Coronary artery (tissue), 2 donors: ENCODE results near the gene ZFAND4.
"Not testable (repeated sequence)": the region's sequence is repeated elsewhere in the genome, so short reads cannot be mapped to it uniquely, and the experiment has no call there.

Source experiments
- DNase-seq: peaks from one replicate; pipeline ENCODE4 v3.0.0-alpha.2; 2017; ENCODE audit warnings: low spot score
- H3K27ac ChIP-seq, 2 donors: fragments of 200-600 bp; sonication (generic); one replicate each; pipeline ENCODE4 v1.5.1; 2016 to 2019
- H3K4me3 ChIP-seq: fragments of 200-600 bp; sonication (generic); 2 replicates; pipeline ENCODE4 v1.5.1; 2016; ENCODE audit warnings: mild to moderate bottlenecking, moderate library complexity
- TF ChIP-seq, protein P1 (sequence below): fragments of 200-600 bp; sonication (generic); IDR thresholded peaks from one replicate; pipeline ENCODE4 v1.5.1; 2019; ENCODE audit warnings: antibody characterized with exemption

ZFAND4 gene

DNA sequence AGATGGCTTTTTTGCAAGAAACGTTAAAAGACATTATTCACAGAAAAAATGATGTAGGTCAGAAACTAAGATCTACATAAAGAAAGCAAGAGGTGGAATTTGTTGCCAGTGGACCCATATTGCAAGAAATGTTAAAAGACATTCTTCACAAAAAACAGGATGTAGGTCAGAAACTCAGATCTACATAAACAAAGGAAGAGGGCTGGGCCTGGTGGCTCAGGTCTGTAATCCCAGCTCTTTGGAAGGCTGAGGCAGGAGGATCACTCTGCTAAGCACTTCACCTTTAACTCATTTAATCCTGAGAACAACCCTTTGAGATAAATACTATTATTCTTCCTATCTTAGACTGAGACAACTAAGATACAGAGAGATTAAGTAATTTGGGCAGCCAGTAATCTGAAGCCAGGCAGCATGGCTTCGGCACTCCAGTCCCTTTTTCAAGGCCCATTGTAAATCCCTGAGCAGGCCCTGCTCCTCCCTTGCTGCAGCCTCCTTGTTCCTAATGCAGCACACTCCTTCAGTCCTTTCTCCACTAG, 11.6 kb downstream of the ZFAND4 start:
- H3K27ac ChIP-seq = no peak overlapping the region
- TF ChIP-seq, protein P1, sequence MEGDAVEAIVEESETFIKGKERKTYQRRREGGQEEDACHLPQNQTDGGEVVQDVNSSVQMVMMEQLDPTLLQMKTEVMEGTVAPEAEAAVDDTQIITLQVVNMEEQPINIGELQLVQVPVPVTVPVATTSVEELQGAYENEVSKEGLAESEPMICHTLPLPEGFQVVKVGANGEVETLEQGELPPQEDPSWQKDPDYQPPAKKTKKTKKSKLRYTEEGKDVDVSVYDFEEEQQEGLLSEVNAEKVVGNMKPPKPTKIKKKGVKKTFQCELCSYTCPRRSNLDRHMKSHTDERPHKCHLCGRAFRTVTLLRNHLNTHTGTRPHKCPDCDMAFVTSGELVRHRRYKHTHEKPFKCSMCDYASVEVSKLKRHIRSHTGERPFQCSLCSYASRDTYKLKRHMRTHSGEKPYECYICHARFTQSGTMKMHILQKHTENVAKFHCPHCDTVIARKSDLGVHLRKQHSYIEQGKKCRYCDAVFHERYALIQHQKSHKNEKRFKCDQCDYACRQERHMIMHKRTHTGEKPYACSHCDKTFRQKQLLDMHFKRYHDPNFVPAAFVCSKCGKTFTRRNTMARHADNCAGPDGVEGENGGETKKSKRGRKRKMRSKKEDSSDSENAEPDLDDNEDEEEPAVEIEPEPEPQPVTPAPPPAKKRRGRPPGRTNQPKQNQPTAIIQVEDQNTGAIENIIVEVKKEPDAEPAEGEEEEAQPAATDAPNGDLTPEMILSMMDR = no peak
- no peak for DNase-seq
- no peak overlapping the region for H3K4me3 ChIP-seq

DNA sequence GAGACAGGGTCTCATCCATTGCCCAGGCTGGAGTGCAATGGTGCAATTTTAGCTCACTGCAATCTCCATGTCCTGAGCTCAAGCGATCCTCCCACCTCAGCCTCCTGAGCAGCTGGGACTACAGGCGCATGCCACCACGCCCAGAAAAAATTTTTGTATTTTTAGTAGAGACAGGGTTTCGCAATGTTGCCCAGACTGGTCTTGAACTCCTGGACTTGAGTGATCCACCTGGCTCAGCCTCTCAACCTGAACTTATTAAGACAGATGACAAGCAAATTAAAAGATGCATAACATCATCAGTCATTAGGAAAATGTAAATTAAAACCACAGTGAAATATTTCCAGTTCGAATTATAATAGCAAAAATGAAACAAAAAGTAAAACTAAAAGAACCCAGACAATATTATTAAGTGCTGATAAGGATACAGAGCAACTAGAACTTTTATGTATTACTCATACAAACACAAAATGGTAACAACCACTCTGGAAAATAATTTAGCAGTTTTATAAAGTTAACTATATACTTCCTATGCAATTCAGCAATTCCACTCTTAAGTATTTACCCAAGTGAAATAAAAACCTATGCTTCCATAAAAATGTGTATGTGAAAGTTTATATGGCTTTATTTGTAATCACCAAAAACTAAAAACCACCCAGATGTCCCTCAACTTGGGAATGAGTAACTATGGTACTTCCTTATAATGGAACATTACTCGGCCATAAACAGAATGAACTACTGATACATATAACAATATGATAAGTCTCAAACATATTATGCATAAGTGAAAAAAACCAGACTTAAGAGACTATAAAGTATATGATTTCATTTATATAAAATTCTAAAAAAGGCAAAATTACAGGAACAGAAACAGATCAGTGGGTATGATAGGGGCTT, 15.3 kb downstream of the ZFAND4 start:
- TF ChIP-seq, protein P1 = no peak
- Histone ChIP-seq H3K4me3 (no peak overlapping the region), H3K27ac (no peak overlapping the region)
- no peak for DNase-seq

DNA sequence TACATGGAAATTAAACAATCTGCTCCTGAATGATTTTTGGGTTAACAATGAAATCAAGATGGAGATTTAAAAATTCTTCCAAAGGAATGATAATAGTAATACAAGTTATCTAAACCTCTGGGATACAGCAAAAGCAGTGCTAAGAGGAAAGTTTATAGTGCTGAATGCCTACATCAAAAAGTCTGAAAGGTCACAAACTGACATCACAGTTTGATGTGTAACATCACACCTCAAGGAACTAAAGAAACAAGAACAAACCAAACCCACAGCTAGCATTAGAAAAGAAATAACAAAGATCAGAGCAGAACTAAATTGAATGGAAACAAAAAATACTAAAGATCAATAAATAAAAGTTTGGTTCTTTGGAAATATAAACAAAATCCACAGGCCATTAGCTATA, 17.4 kb downstream of the ZFAND4 start:
- TF ChIP-seq, protein P1 = no peak
- Histone ChIP-seq H3K4me3 (no peak overlapping the region), H3K27ac (no peak overlapping the region)
- no peak for DNase-seq

DNA sequence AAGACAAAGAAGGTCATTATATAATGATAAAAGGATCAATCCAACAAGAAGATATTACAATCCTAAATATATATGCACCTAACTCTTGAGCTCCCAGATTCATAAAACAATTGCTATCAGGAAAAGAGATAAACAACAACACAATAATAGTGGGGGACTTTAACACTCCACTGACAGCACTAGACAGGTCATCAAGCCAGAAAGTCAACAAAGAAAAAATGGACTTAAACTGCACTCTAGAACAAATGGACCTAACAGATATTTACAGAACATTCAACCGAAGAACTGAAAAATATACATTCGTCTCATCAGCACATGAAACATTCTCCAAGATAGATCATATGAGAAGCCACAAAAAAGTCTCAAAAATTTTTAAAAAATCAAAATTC, 17.8 kb downstream of the ZFAND4 start:
- not testable (repeated sequence) for H3K27ac ChIP-seq, DNase-seq, H3K4me3 ChIP-seq

DNA sequence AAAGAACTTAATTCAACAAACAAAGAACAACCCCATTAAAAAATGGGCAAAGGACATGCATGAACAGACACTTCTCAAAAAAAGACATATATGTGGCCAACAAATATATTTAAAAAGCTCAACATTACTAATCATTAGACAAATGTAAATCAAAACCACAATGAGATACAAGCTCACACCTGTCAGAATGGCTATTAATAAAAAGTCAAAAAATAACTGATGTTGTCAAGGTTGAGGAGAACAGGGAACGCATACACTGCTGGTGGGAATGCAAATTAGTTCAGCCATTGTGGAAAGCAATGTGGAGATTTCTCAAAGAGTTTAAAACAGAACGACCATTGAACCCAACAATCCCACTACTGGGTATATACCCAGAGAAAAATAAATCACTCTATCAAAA, 19.1 kb downstream of the ZFAND4 start:
- no peak for DNase-seq
- Histone ChIP-seq H3K4me3 (no peak overlapping the region), H3K27ac (no peak overlapping the region)
- TF ChIP-seq, protein P1 = no peak

DNA sequence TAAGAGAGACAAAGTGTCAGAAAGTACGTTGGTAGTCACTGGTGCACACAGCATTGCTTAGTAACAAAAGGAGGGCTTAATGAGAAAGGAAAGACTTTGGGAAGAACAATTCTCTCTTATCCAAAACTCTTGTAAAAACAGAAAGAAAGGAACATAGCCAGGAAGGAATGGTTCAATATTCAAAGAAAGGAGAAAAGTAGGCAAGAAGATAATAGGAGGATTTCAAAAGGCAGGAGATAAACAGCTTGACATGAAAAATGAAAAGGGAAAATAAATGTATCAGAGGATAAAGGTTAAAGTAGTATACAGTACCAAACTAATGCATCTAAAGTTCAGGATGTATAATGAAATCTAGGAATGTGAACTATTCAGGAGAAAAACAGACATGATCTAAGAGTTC, 20.1 kb downstream of the ZFAND4 start:
- no peak for DNase-seq
- TF ChIP-seq, protein P1 = no peak
- Histone ChIP-seq H3K27ac (no peak overlapping the region), H3K4me3 (no peak overlapping the region)

DNA sequence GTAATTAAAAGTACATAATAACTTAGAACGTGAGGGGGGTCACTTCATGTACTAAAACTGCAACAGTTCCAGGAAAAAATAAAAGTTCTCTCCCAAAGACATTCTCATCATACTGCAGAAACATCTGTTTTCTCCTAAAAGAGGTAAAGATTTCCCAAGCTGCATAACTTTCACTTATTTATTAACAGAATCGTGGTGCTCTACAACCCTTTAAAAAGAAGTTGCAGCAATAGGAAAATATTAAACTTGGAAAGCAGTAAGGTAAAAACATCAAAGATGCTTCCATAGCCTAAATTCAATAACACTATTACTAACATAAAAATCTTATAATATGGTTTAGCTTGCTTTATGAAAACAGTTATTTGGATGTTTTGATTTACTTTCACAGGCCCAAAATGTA, 23.3 kb downstream of the ZFAND4 start:
- TF ChIP-seq, protein P1 = no peak

More for the DNA sequence above, 23.3 kb downstream of the ZFAND4 start:
- Histone ChIP-seq H3K27ac (no peak overlapping the region), H3K4me3 (no peak overlapping the region)
- DNase-seq = no peak
